Rectal smooth muscle tissue (tissue), 1 donor: ENCODE results near the gene RBM48.
"Not testable (repeated sequence)": the region's sequence is repeated elsewhere in the genome, so short reads cannot be mapped to it uniquely, and the experiment has no call there.

Experiments
- H3K27ac ChIP-seq: one replicate; pipeline ENCODE4 v1.7.0; 2013; ENCODE audit warnings: low read depth, low read length, inconsistent platforms
- H3K27me3 ChIP-seq: one replicate; pipeline ENCODE4 v1.7.0; 2013; ENCODE audit warnings: low read length; ENCODE audit not compliant: control insufficient read depth, insufficient read depth
- H3K36me3 ChIP-seq: one replicate; pipeline ENCODE4 v1.7.0; 2013; ENCODE audit warnings: low read length; ENCODE audit not compliant: control insufficient read depth, insufficient read depth
- H3K4me1 ChIP-seq: one replicate; pipeline ENCODE4 v1.7.0; 2013; ENCODE audit warnings: low read length; ENCODE audit not compliant: control insufficient read depth, insufficient read depth
- H3K4me3 ChIP-seq: one replicate; pipeline ENCODE4 v1.7.0; 2013; ENCODE audit warnings: low read length
- H3K9ac ChIP-seq: one replicate; pipeline ENCODE4 v1.7.0; 2013; ENCODE audit warnings: low read length

Gene RBM48

DNA sequence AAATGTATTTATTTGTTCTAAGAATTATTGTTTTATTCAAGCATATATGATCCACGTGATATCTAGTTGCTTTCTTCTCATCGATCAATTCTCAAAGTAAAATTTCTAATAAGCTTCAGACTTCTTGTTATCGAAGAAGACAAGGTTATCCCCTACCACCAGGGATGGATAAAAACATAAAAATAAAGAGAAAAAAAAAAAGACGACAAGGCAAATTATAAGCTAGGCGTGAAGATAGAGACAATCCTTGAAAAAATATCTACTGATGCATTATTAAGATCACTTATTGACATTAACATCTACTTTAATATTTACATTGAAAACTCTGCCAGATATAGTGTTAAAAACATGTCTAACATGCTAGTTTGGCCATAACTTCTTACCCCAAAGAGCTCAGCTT is 19.6 kb upstream of the RBM48 start:
- no peaks in the 10 kb centered on the region for H3K4me1 ChIP-seq
- H3K36me3 ChIP-seq: peaks cover 5% of the 10 kb centered on the region
- H3K9ac ChIP-seq: no peak overlapping the region

DNA sequence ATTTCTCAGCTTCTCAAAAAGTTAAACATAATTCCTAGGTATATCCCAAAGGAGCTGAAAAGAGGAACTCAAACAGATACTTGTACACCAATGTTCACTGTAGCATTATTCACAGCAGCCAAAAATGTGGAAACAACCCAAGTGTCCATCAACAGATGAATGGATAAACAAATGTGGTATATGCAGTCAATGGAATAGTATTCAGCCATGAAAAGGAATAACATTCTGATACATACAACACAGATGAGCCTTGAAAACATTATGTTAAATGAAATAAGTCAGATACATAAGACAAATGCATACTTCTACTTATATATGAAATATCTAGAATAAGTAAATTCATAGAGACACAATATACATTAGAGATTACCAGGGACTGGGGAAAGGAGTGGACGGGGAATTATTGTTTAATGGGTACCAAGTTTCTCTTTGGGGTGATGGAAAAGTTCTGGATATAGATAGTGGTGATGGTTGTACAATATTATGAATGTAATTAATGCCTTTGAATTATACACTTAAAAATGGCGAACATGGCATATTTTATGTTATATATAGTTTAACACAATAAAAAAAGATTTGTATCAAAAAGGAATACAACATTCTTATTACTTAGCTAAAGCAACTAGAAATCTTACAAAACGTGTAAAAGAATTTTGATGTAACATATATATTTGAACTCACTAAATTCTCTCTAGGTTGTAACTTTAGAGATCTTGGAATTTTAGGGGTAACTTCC is 15.3 kb upstream of the RBM48 start:
- no peak overlapping the region for H3K27ac ChIP-seq
- H3K27me3 ChIP-seq: no peaks in the 10 kb centered on the region
- H3K4me1 ChIP-seq: no peaks in the 10 kb centered on the region
- H3K4me3 ChIP-seq: no peak overlapping the region
- no peak overlapping the region for H3K9ac ChIP-seq
- H3K36me3 ChIP-seq: peaks cover 2% of the 10 kb centered on the region

More for the DNA sequence above, 19.6 kb upstream of the RBM48 start:
- Histone ChIP-seq H3K4me3 (no peak overlapping the region), H3K27me3 (no peaks in the 10 kb centered on the region), H3K27ac (no peak overlapping the region)

DNA sequence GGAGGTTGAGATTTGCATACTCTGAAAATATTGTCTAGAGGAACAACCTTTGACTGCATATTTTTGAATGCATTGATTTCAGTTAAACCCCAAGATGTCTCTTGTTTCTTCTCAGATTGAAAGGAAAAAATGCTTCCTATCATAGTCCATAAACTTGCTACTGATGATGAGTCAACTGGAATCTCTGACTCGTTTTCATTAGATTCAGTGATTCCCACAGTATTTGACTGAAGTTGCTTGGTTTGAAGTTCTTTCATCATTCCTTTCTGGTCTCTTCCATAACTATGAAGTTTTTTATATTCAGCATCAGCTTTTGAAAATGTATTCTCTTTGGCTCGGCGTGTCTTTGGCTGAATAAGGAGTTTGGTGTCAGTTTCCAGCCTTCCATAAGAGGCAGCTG is 11.0 kb upstream of the RBM48 start:
- no peaks in the 10 kb centered on the region for H3K27me3 ChIP-seq
- peaks cover 2% of the 10 kb centered on the region for H3K36me3 ChIP-seq
- H3K9ac ChIP-seq: no peak overlapping the region
- H3K4me1 ChIP-seq: no peaks in the 10 kb centered on the region
- H3K27ac ChIP-seq: no peak overlapping the region
- no peak overlapping the region for H3K4me3 ChIP-seq

DNA sequence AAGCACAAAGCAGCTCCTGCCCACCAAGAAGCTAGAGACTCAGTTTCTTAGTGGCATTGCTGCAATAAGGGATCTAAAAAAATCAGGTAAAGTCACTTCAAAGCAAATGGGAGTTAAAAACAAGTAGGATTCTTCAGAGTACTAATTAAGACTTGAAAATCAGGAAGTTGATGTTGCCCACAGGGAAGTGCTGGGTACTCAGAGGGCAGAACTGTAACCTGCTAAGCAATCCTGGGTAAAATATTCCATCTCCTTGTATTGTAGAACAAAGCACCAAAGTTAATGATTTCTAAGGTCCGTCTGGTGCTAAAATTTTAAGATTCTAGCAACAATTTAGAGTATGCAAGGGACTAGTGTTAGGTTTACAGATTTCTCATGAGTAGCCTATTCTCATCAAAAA is 8.6 kb upstream of the RBM48 start:
- H3K36me3 ChIP-seq: no peaks in the 10 kb centered on the region
- H3K27me3 ChIP-seq: no peaks in the 10 kb centered on the region
- H3K4me1 ChIP-seq: no peaks in the 10 kb centered on the region
- H3K27ac ChIP-seq: no peak overlapping the region
- no peak overlapping the region for H3K9ac ChIP-seq
- H3K4me3 ChIP-seq: no peak overlapping the region

DNA sequence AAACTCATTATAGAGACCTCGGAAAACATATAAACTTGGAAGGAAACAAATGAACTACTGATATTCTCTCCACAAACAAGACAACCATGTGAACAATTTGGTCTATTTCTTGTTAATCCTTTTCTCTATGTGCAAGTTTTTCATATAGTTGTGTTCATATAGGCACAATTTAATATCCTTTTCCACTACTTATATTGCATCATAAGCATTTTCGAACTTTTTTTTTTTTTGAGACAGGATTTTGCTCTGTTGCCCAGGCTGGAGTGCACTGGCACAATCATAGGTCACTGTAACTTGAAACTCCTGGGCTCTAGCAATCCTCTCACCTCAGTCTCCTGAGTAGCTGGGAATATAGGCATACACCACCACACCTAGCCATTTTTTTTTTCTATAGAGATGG is 5.5 kb upstream of the RBM48 start:
- no peak overlapping the region for H3K27ac ChIP-seq
- no peak overlapping the region for H3K4me3 ChIP-seq
- no peaks in the 10 kb centered on the region for H3K4me1 ChIP-seq
- H3K27me3 ChIP-seq: no peaks in the 10 kb centered on the region
- H3K9ac ChIP-seq: no peak overlapping the region
- no peaks in the 10 kb centered on the region for H3K36me3 ChIP-seq

DNA sequence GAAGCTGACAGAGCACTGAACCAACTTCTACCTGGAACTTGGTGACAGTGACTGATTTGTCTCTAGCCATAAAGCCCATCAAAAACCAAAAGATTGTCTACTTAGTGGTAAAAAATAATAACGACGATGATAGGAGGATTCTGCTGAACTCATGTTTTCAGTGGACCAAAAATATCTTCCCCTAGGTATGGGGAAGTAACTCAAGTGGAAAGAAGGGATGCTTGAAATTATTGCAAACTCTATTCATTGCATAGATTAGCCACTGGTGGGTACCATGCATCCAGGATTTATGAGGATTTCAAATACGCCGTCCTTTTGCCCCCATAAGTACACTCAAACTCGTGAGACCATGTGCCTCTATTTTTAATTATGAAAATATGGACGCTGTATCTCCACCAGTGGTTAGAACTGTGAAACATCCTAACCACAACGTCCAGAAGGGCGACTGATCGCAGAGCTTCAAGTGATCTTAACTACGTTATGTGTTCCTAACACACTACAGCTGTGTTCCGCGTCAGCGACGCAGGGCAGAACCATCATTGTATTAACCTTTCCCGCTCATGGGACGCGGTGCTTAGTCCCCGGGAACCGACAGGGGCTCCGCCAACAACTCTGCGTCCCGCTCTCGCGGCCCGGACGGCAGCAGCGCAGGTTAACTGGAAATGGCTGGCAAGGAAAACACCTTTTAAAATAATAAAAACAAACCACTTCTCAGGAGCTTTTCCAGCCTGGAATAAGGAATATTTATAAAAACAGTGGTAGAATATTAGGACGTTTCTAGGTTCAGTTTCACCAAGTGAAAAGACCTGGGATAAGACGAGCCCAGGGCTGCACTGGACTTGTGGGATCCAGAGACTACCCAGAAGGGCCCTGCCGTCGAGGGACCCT is 1.1 kb upstream of the RBM48 start:
- no peaks in the 10 kb centered on the region for H3K4me1 ChIP-seq
- no peaks in the 10 kb centered on the region for H3K27me3 ChIP-seq
- peaks cover 9% of the 10 kb centered on the region for H3K36me3 ChIP-seq
- peak overlapping the region; percentile 83 for H3K4me3 ChIP-seq
- peak overlapping the region; percentile 88 for H3K27ac ChIP-seq
- H3K9ac ChIP-seq: peak overlapping the region; percentile 59

DNA sequence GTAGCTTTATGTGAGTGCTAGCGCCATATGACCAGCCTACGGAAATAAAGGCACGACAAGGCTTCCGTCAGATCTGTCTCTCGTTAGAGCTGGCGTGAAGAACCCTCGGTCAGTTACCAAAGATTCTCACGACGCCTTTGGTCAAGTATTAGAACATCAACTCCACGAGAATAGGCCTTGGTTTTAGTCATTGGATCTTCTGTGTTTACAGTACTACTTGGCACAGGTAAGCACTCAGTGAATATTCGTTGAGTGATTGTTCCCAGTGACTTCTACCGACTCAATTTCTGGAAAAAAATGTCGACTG is 316 bp downstream of the RBM48 start:
- Histone ChIP-seq H3K27ac (peak overlapping the region; percentile 77), H3K27me3 (no peaks in the 10 kb centered on the region), H3K9ac (peak overlapping the region; percentile 53), H3K4me3 (peak overlapping the region; percentile 89), H3K4me1 (no peaks in the 10 kb centered on the region), H3K36me3 (peaks cover 20% of the 10 kb centered on the region)

DNA sequence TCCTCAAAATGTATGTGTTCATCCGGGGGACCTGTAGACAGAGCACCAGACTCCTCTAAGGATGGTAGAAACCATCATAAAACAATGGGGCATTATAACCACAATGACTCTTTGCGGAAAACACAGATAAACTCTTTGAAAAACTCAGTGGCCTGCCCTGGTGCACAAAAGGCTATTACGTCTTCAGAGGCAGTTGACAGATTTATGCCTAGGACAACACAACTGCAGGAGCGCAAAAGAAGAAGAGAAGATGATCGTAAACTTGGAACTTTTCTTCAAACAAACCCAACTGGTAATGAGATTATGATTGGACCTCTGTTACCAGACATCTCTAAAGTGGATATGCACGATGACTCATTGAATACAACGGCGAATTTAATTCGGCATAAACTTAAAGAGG is 6.0 kb downstream of the RBM48 start:
- H3K4me1 ChIP-seq: no peaks in the 10 kb centered on the region
- H3K27me3 ChIP-seq: no peaks in the 10 kb centered on the region
- no peak overlapping the region for H3K9ac ChIP-seq
- peaks cover 35% of the 10 kb centered on the region for H3K36me3 ChIP-seq
- H3K4me3 ChIP-seq: no peak overlapping the region
- no peak overlapping the region for H3K27ac ChIP-seq

DNA sequence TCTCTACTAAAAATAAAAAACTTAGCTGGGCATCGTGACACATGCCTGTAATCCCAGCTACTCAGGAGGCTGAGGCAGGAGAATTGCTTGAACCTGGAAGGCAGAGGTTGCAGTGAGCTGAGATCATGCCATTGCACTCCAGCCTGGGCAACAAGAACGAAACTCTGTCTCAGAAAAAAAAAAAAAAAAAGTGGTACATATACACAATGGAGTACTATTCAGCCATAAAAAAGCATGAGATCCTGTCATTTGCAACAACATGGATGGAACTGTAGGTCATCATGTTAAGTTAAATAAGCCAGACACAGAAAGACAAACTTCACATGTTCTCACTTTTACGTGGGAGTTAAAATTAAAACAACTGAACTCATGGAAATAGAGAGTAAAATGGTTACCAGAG is 14.9 kb downstream of the RBM48 start:
- not testable (repeated sequence) for H3K9ac ChIP-seq, H3K36me3 ChIP-seq, H3K27ac ChIP-seq, H3K4me1 ChIP-seq, H3K27me3 ChIP-seq, H3K4me3 ChIP-seq

DNA sequence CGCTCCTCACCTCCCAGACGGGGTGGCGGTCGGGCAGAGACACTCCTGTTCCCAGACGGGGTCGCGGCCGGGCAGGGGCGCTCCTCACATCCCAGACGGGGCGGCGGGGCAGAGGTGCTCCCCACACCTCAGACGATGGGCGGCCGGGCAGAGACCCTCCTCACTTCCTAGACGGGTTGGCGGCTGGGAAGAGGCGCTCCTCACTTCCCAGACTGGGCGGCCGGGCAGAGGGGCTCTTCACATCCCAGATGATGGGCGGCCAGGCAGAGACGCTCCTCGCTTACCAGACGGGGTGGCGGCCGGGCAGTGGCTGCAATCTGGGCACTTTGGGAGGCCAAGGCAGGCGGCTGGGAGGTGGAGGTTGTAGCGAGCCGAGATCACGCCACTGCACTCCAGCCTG is 16.5 kb downstream of the RBM48 start:
- H3K4me1 ChIP-seq, H3K36me3 ChIP-seq, H3K4me3 ChIP-seq, H3K9ac ChIP-seq, H3K27me3 ChIP-seq, H3K27ac ChIP-seq: not testable (repeated sequence)

DNA sequence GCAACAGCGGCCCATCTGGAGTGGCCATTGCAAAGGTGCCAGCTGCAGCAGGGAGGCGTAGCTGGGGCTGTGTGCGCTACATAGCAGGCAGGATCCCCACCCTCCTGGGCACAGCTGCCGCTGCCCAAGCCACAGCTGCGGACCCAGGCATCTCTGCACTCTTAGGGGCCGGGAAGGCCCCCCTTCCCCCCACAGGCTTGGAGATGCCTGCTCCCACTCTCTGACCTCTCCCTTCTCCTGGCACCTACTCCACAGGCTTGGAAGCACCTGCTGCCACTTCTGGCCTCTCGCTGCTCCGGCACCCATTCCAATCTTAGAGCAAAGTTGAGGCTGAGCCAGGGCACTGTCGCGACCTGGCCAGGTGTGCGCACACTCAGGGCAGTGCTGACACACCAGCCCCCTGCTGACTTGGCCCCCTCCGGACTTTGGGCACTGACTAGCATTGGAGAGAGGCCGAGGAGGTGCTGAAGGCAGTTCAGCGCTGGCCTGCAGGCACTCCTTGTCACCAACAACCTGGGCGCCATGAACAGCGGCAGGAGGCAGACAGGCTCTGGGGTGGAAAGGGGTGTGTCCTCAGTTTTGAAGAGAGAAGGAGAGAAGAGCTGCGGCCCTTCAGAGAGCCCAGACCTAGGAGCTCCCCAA is 18.4 kb downstream of the RBM48 start:
- H3K27me3 ChIP-seq: no peaks in the 10 kb centered on the region
- no peaks in the 10 kb centered on the region for H3K36me3 ChIP-seq
- H3K9ac ChIP-seq: no peak overlapping the region
- no peak overlapping the region for H3K27ac ChIP-seq
- no peak overlapping the region for H3K4me3 ChIP-seq
- H3K4me1 ChIP-seq: no peaks in the 10 kb centered on the region

DNA sequence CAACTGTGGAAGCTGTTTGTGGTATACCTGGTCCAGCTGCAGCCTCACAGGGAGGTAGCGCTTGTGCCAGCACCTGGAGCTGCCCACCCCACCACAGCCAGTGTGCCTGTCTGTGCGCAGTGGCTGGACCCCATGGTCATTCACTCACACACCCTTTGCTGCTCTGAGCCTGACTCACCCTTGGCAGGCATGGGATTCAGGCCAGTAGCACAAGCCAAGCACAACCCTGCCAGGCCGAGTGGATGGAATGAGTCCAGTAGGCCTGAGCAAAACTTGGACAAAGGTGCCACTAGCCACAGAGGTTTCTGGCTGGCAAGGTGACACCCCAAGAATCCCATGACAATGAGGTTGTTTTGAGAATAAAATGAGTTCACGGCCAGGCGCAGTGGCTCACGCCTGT is 19.0 kb downstream of the RBM48 start:
- Histone ChIP-seq H3K4me1 (no peaks in the 10 kb centered on the region), H3K36me3 (no peaks in the 10 kb centered on the region), H3K27ac (no peak overlapping the region), H3K9ac (no peak overlapping the region), H3K27me3 (no peaks in the 10 kb centered on the region), H3K4me3 (no peak overlapping the region)
